Stimulated activated naive B cell treated with anti-CD40 and anti-IgM and Interleukin-4, amounts not matched to agents 10 μg/mL and 1 μg/mL and 100 μg/mL, for 72 hours (primary cell): ENCODE data around the gene PCSK5.
"Not testable (repeated sequence)": the region's sequence is repeated elsewhere in the genome, so short reads cannot be mapped to it uniquely, and the experiment has no call there.

ENCODE experiments used
- ATAC-seq, 2 donors: fragments of 150-1000 bp; cut with Tn5 transposase; replicated peaks; 2 replicates each; pipeline ENCODE4 v1.10.0; 2021; ENCODE audit warnings: moderate library complexity in 1 of 2
- DNase-seq: peaks from one replicate; pipeline ENCODE4 v3.0.0; 2021
- H3K27ac Mint-ChIP-seq: one replicate; pipeline ENCODE4 v1.8.0; 2022; ENCODE audit warnings: mild to moderate bottlenecking, mixed read lengths
- H3K27me3 Mint-ChIP-seq, 2 donors: one replicate each; pipeline ENCODE4 v1.8.0; 2022; ENCODE audit warnings: mixed read lengths in 2 of 2
- H3K36me3 Mint-ChIP-seq, 2 donors: one replicate each; pipeline ENCODE4 v1.8.0; 2022; ENCODE audit warnings: mixed read lengths in 2 of 2, mild to moderate bottlenecking in 1 of 2
- H3K4me1 Mint-ChIP-seq, 2 donors: one replicate each; pipeline ENCODE4 v1.8.0; 2022; ENCODE audit warnings: mixed read lengths in 2 of 2, mild to moderate bottlenecking in 1 of 2
- H3K4me3 Mint-ChIP-seq, 2 donors: one replicate each; pipeline ENCODE4 v1.8.0; 2022; ENCODE audit warnings: mild to moderate bottlenecking in 2 of 2, mixed read lengths in 2 of 2, moderate library complexity in 1 of 2
- H3K9me3 Mint-ChIP-seq, 2 donors: one replicate each; pipeline ENCODE4 v1.8.0; 2022; ENCODE audit warnings: mixed read lengths in 2 of 2, mild to moderate bottlenecking in 1 of 2

PCSK5 gene

GRCh38 chr9:75950998-75951397, 60.5 kb downstream of the PCSK5 start:
- DNase-seq (no peak), ATAC-seq (no peak)
- H3K4me1 Mint-ChIP-seq, result no peaks in the 10 kb centered on the region
- H3K27ac Mint-ChIP-seq, result no peak overlapping the region
- no peak overlapping the region for H3K4me3 Mint-ChIP-seq
- H3K27me3 Mint-ChIP-seq, result no peaks in the 10 kb centered on the region
- peaks cover 0 to 4% of the 10 kb centered on the region in 2 donors for H3K9me3 Mint-ChIP-seq
- no peaks in the 10 kb centered on the region for H3K36me3 Mint-ChIP-seq

- ATAC-seq, result no peak
- no peaks in the 10 kb centered on the region for H3K27me3 Mint-ChIP-seq
- peaks cover 0 to 4% of the 10 kb centered on the region in 2 donors for H3K9me3 Mint-ChIP-seq
- no peak overlapping the region for H3K27ac Mint-ChIP-seq
- H3K4me1 Mint-ChIP-seq, result no peaks in the 10 kb centered on the region
- H3K36me3 Mint-ChIP-seq, result no peaks in the 10 kb centered on the region
- DNase-seq, result no peak
- H3K4me3 Mint-ChIP-seq, result no peak overlapping the region
Measured at GRCh38 chr9:75953218-75953617, 62.7 kb downstream of the PCSK5 start.

- no peaks in the 10 kb centered on the region for H3K9me3 Mint-ChIP-seq
- H3K4me1 Mint-ChIP-seq, result no peaks in the 10 kb centered on the region
- ATAC-seq (no peak), DNase-seq (no peak)
- H3K36me3 Mint-ChIP-seq, result no peaks in the 10 kb centered on the region
- H3K27ac Mint-ChIP-seq, result no peak overlapping the region
- H3K4me3 Mint-ChIP-seq, result no peak overlapping the region
- H3K27me3 Mint-ChIP-seq, result no peaks in the 10 kb centered on the region
Measured at GRCh38 chr9:75956161-75956560, 65.7 kb downstream of the PCSK5 start.

GRCh38 chr9:75957116-75957515, 66.6 kb downstream of the PCSK5 start:
- DNase-seq (no peak), ATAC-seq (no peak)
- Mint-ChIP-seq H3K4me3 (no peak overlapping the region), H3K27me3 (no peaks in the 10 kb centered on the region), H3K27ac (no peak overlapping the region), H3K36me3 (no peaks in the 10 kb centered on the region), H3K9me3 (peaks cover 0 to 3% of the 10 kb centered on the region in 2 donors), H3K4me1 (no peaks in the 10 kb centered on the region)

GRCh38 chr9:75958226-75958625, 67.8 kb downstream of the PCSK5 start:
- Mint-ChIP-seq H3K27ac (no peak overlapping the region), H3K36me3 (no peaks in the 10 kb centered on the region), H3K27me3 (no peaks in the 10 kb centered on the region), H3K4me1 (no peaks in the 10 kb centered on the region), H3K9me3 (peaks cover 0 to 3% of the 10 kb centered on the region in 2 donors), H3K4me3 (no peak overlapping the region)
- ATAC-seq (no peak), DNase-seq (no peak)

GRCh38 chr9:75960551-75960950, 70.1 kb downstream of the PCSK5 start:
- no peaks in the 10 kb centered on the region for H3K4me1 Mint-ChIP-seq
- H3K4me3 Mint-ChIP-seq, result no peak overlapping the region
- DNase-seq, result no peak
- H3K9me3 Mint-ChIP-seq, result peaks cover 3 to 4% of the 10 kb centered on the region in 2 donors
- no peaks in the 10 kb centered on the region for H3K36me3 Mint-ChIP-seq
- no peak overlapping the region for H3K27ac Mint-ChIP-seq
- no peak for ATAC-seq
- no peaks in the 10 kb centered on the region for H3K27me3 Mint-ChIP-seq

GRCh38 chr9:75962013-75962661, 71.7 kb downstream of the PCSK5 start:
- no peak overlapping the region for H3K27ac Mint-ChIP-seq

GRCh38 chr9:75962662-75963036, 72.2 kb downstream of the PCSK5 start:
- ATAC-seq (peak in 1 of 2 donors; percentile 12), DNase-seq (no peak)
- Mint-ChIP-seq H3K27ac (no peak overlapping the region), H3K36me3 (no peaks in the 10 kb centered on the region), H3K4me3 (no peak overlapping the region), H3K4me1 (no peaks in the 10 kb centered on the region), H3K27me3 (no peaks in the 10 kb centered on the region), H3K9me3 (peaks cover 3 to 4% of the 10 kb centered on the region in 2 donors)

More at GRCh38 chr9:75962013-75962661, 71.7 kb downstream of the PCSK5 start:
- DNase-seq, result no peak
- no peak for ATAC-seq
- Mint-ChIP-seq H3K36me3 (no peaks in the 10 kb centered on the region), H3K4me3 (no peak overlapping the region), H3K27me3 (no peaks in the 10 kb centered on the region), H3K9me3 (peaks cover 3 to 4% of the 10 kb centered on the region in 2 donors), H3K4me1 (no peaks in the 10 kb centered on the region)

- not testable (repeated sequence) for H3K27me3 Mint-ChIP-seq, H3K4me3 Mint-ChIP-seq, H3K36me3 Mint-ChIP-seq, H3K27ac Mint-ChIP-seq, H3K4me1 Mint-ChIP-seq, DNase-seq, ATAC-seq, H3K9me3 Mint-ChIP-seq
Measured at GRCh38 chr9:75963321-75963720, 72.8 kb downstream of the PCSK5 start.

- ATAC-seq (no peak), DNase-seq (no peak)
- no peaks in the 10 kb centered on the region for H3K4me1 Mint-ChIP-seq
- H3K9me3 Mint-ChIP-seq, result peaks cover 3 to 4% of the 10 kb centered on the region in 2 donors
- no peaks in the 10 kb centered on the region for H3K27me3 Mint-ChIP-seq
- H3K36me3 Mint-ChIP-seq, result no peaks in the 10 kb centered on the region
- H3K27ac Mint-ChIP-seq, result no peak overlapping the region
- H3K4me3 Mint-ChIP-seq, result no peak overlapping the region
Measured at GRCh38 chr9:75964427-75964826, 74.0 kb downstream of the PCSK5 start.

GRCh38 chr9:75965231-75965630, 74.8 kb downstream of the PCSK5 start:
- Mint-ChIP-seq H3K36me3 (no peaks in the 10 kb centered on the region), H3K9me3 (peaks cover 3 to 4% of the 10 kb centered on the region in 2 donors), H3K4me1 (no peaks in the 10 kb centered on the region), H3K27ac (no peak overlapping the region), H3K27me3 (no peaks in the 10 kb centered on the region), H3K4me3 (no peak overlapping the region)
- ATAC-seq (no peak), DNase-seq (no peak)

- H3K4me1 Mint-ChIP-seq, result no peaks in the 10 kb centered on the region
- H3K36me3 Mint-ChIP-seq, result no peaks in the 10 kb centered on the region
- no peak overlapping the region for H3K27ac Mint-ChIP-seq
- DNase-seq, result no peak
- no peak for ATAC-seq
- peaks cover 4% of the 10 kb centered on the region in 2 donors for H3K9me3 Mint-ChIP-seq
- no peak overlapping the region for H3K4me3 Mint-ChIP-seq
- no peaks in the 10 kb centered on the region for H3K27me3 Mint-ChIP-seq
Measured at GRCh38 chr9:75967556-75967955, 77.1 kb downstream of the PCSK5 start.

- ATAC-seq, result no peak
- Mint-ChIP-seq H3K36me3 (no peaks in the 10 kb centered on the region), H3K9me3 (peaks cover 0 to 4% of the 10 kb centered on the region in 2 donors), H3K4me3 (no peak overlapping the region), H3K27me3 (no peaks in the 10 kb centered on the region), H3K27ac (no peak overlapping the region), H3K4me1 (no peaks in the 10 kb centered on the region)
- DNase-seq, result no peak
Measured at GRCh38 chr9:75974016-75974766, 83.7 kb downstream of the PCSK5 start.

GRCh38 chr9:75975071-75975470, 84.6 kb downstream of the PCSK5 start:
- no peaks in the 10 kb centered on the region for H3K27me3 Mint-ChIP-seq
- ATAC-seq (no peak), DNase-seq (no peak)
- H3K9me3 Mint-ChIP-seq, result peaks cover 0 to 4% of the 10 kb centered on the region in 2 donors
- H3K36me3 Mint-ChIP-seq, result no peaks in the 10 kb centered on the region
- no peak overlapping the region for H3K27ac Mint-ChIP-seq
- no peak overlapping the region for H3K4me3 Mint-ChIP-seq
- no peaks in the 10 kb centered on the region for H3K4me1 Mint-ChIP-seq

- Mint-ChIP-seq H3K36me3 (no peaks in the 10 kb centered on the region), H3K4me3 (no peak overlapping the region), H3K27ac (no peak overlapping the region), H3K27me3 (no peaks in the 10 kb centered on the region), H3K9me3 (peaks cover 0 to 2% of the 10 kb centered on the region in 2 donors), H3K4me1 (no peaks in the 10 kb centered on the region)
- no peak for DNase-seq
- ATAC-seq, result no peak
Measured at GRCh38 chr9:75976549-75976948, 86.1 kb downstream of the PCSK5 start.
